SU-DHL-6 (cell line): ENCODE data around the gene PC.

Experiments
- H2AFZ ChIP-seq: fragments of 200-600 bp; sonication (generic); 2 replicates; pipeline ENCODE4 v1.6.1; 2014; ENCODE audit warnings: low read depth, mild to moderate bottlenecking, moderate library complexity, mixed read lengths, antibody characterized with exemption, low read length; ENCODE audit not compliant: severe bottlenecking
- H3F3A ChIP-seq: fragments of 200-600 bp; shearing (Covaris generic); 2 replicates; pipeline ENCODE4 v1.6.0; 2016; ENCODE audit warnings: antibody characterized with exemption, mild to moderate bottlenecking; ENCODE audit not compliant: insufficient read depth
- H3K27ac ChIP-seq: fragments of 200-600 bp; sonication (generic); 2 replicates; pipeline ENCODE4 v1.5.1; 2016; ENCODE audit warnings: low read depth, mild to moderate bottlenecking, low read length, moderate library complexity, mixed read lengths
- H3K27me3 ChIP-seq: fragments of 200-600 bp; sonication (generic), shearing (Covaris generic); 2 replicates; pipeline ENCODE4 v1.6.0; 2014; ENCODE audit warnings: mild to moderate bottlenecking, low read length
- H3K36me3 ChIP-seq: fragments of 200-600 bp; sonication (generic); 2 replicates; pipeline ENCODE4 v1.6.1; 2014; ENCODE audit warnings: mild to moderate bottlenecking, low read length, mixed read lengths
- H3K4me2 ChIP-seq: fragments of 300-600, 200-600 bp; shearing (Covaris generic), sonication (generic); 2 replicates; pipeline ENCODE4 v1.6.0; 2014; ENCODE audit warnings: low read length, low read depth, mild to moderate bottlenecking; ENCODE audit not compliant: poor library complexity, severe bottlenecking
- H3K4me3 ChIP-seq: fragments of 200-600 bp; sonication (generic); 2 replicates; pipeline ENCODE4 v1.5.1; 2014; ENCODE audit warnings: antibody characterized with exemption, low read length, mild to moderate bottlenecking, mixed read lengths; ENCODE audit not compliant: insufficient read depth, poor library complexity, severe bottlenecking
- H3K79me2 ChIP-seq: fragments of 200-600 bp; sonication (generic); 2 replicates; pipeline ENCODE4 v1.6.1; 2014; ENCODE audit warnings: mild to moderate bottlenecking, low read length, moderate library complexity; ENCODE audit not compliant: insufficient read depth
- H3K9ac ChIP-seq: fragments of 200-600 bp; sonication (generic); 2 replicates; pipeline ENCODE4 v1.7.0; 2014; ENCODE audit warnings: mild to moderate bottlenecking, low read length
- H3K9me2 ChIP-seq: fragments of 200-600 bp; sonication (generic); replicated peaks from 2 replicates; pipeline ENCODE4 v1.6.1; 2014; ENCODE audit warnings: low read length; ENCODE audit not compliant: insufficient read depth
- H3K9me3 ChIP-seq: fragments of 200-600 bp; sonication (generic); 2 replicates; pipeline ENCODE4 v1.6.1; 2014; ENCODE audit warnings: low read length, mixed read lengths; ENCODE audit not compliant: insufficient read depth
- H4K20me1 ChIP-seq: fragments of 200-600 bp; sonication (generic); 2 replicates; pipeline ENCODE4 v1.6.1; 2014; ENCODE audit warnings: low read depth, mild to moderate bottlenecking, antibody characterized with exemption, low read length, moderate library complexity, mixed read lengths
- CTCF ChIP-seq: fragments of 200-600 bp; sonication (generic); IDR thresholded peaks from one replicate; pipeline ENCODE4 v1.5.1; 2017; ENCODE audit warnings: antibody characterized with exemption, mild to moderate bottlenecking, low read length, moderate library complexity; ENCODE audit not compliant: insufficient read depth, poor library complexity, severe bottlenecking
- EZH2phosphoT487 ChIP-seq: fragments of 200-600 bp; sonication (generic), shearing (Covaris generic); conservative IDR thresholded peaks from 2 replicates; pipeline ENCODE4 v1.6.1; 2018; ENCODE audit warnings: mild to moderate bottlenecking, antibody characterized with exemption, low read length, moderate library complexity, mixed read lengths

The PC gene

GRCh38 chr11:66879000-66879399, 79.2 kb downstream of the PC start:
- Histone ChIP-seq H2AFZ (no peak overlapping the region), H3K79me2 (no peaks in the 10 kb centered on the region), H3K36me3 (no peaks in the 10 kb centered on the region), H3K4me3 (no peak overlapping the region), H4K20me1 (no peaks in the 10 kb centered on the region), H3K9me2 (no peaks in the 10 kb centered on the region), H3F3A (no peaks in the 10 kb centered on the region), H3K9ac (no peak overlapping the region), H3K27me3 (no peaks in the 10 kb centered on the region), H3K9me3 (no peaks in the 10 kb centered on the region), H3K4me2 (no peak overlapping the region), H3K27ac (no peak overlapping the region)
- TF ChIP-seq EZH2phosphoT487 = no peak

- Histone ChIP-seq H3K79me2 (no peaks in the 10 kb centered on the region), H3K9ac (no peak overlapping the region), H3K4me3 (no peak overlapping the region), H3K27me3 (no peaks in the 10 kb centered on the region), H3K36me3 (no peaks in the 10 kb centered on the region), H3K9me3 (no peaks in the 10 kb centered on the region), H3F3A (no peaks in the 10 kb centered on the region), H3K9me2 (no peaks in the 10 kb centered on the region), H4K20me1 (no peaks in the 10 kb centered on the region), H2AFZ (no peak overlapping the region), H3K27ac (no peak overlapping the region), H3K4me2 (no peak overlapping the region)
- TF ChIP-seq CTCF (no peak), EZH2phosphoT487 (no peak)
These were observed 79.7 kb downstream of the PC start for GRCh38 chr11:66878474-66878873.

- Histone ChIP-seq H3K36me3 (no peaks in the 10 kb centered on the region), H3K27ac (no peak overlapping the region), H2AFZ (no peak overlapping the region), H3F3A (no peaks in the 10 kb centered on the region), H3K9me3 (no peaks in the 10 kb centered on the region), H4K20me1 (no peaks in the 10 kb centered on the region), H3K9me2 (no peaks in the 10 kb centered on the region), H3K4me2 (no peak overlapping the region), H3K4me3 (no peak overlapping the region), H3K9ac (no peak overlapping the region), H3K27me3 (no peaks in the 10 kb centered on the region), H3K79me2 (no peaks in the 10 kb centered on the region)
- no peak for TF ChIP-seq EZH2phosphoT487
- no peak for TF ChIP-seq CTCF
These were observed 80.4 kb downstream of the PC start for GRCh38 chr11:66877588-66878385.

- H4K20me1 ChIP-seq = no peaks in the 10 kb centered on the region
- H3K4me2 ChIP-seq = no peak overlapping the region
- no peaks in the 10 kb centered on the region for H3K36me3 ChIP-seq
- H3K9me3 ChIP-seq = no peaks in the 10 kb centered on the region
- no peak overlapping the region for H3K27ac ChIP-seq
- H2AFZ ChIP-seq = no peak overlapping the region
- no peaks in the 10 kb centered on the region for H3K27me3 ChIP-seq
- H3K9me2 ChIP-seq = no peaks in the 10 kb centered on the region
- H3K79me2 ChIP-seq = no peaks in the 10 kb centered on the region
- no peak overlapping the region for H3K9ac ChIP-seq
- H3F3A ChIP-seq = no peaks in the 10 kb centered on the region
- TF ChIP-seq CTCF (no peak), EZH2phosphoT487 (no peak)
- no peak overlapping the region for H3K4me3 ChIP-seq
These were observed 82.8 kb downstream of the PC start for GRCh38 chr11:66875378-66875777.
